PFSK-1 (cell line): ENCODE data around the gene EXOC6B.

Experiments used
- FOXP2 ChIP-seq: optimal IDR thresholded peaks from 2 replicates; pipeline ENCODE3; 2011; ENCODE audit warnings: borderline replicate concordance, control low read depth, inconsistent platforms; ENCODE audit not compliant: insufficient read depth; ENCODE audit errors: extremely low read length, extremely low read depth
- POLR2AphosphoS5 ChIP-seq: IDR thresholded peaks from 2 replicates; pipeline ENCODE4 v1.6.1; 2012; ENCODE audit warnings: low read depth, mild to moderate bottlenecking, control low read depth, low read length, moderate library complexity
- SIN3A ChIP-seq: IDR thresholded peaks from 2 replicates; pipeline ENCODE4 v1.6.1; 2012; ENCODE audit warnings: mild to moderate bottlenecking, low read length, moderate library complexity, borderline replicate concordance; ENCODE audit not compliant: insufficient read depth
- TAF1 ChIP-seq: IDR thresholded peaks from 2 replicates; pipeline ENCODE4 v1.6.1; 2012; ENCODE audit warnings: low read length, control low read depth, borderline replicate concordance; ENCODE audit not compliant: insufficient read depth
- TF ChIP-seq, protein P1 (sequence below), 2 experiments: IDR thresholded peaks; 2 replicates each; pipeline versions ENCODE4 v1.6.1 to v1.8.0; 2011 to 2012; ENCODE audit warnings: low read depth in 2 of 2, low read length in 2 of 2, control low read depth in 1 of 2, inconsistent platforms in 1 of 2, mild to moderate bottlenecking in 1 of 2, moderate library complexity in 1 of 2; ENCODE audit not compliant: insufficient read depth in 1 of 2

Gene EXOC6B

DNA sequence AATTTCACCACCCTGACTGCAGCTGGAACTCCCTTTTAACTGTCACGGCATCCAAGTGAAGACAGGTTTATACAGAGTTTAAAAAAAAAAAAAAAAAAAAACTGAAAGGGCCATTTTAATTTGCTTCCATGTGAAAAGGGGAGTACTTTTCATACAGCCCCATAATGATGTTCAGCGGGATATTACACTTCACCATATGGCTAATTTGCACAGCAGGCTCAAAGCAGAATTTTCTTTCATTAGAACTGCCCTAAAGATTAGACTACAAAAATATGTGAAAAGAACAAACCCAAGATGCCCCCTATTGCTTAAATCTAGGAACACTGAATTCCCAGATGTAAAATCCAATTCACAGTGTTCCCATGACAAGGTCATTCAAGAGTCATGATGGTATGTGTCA lies 301.8 kb downstream of the EXOC6B start:
- TF ChIP-seq POLR2AphosphoS5 = no peak
- TF ChIP-seq TAF1 = no peak
- TF ChIP-seq FOXP2 = no peak
- TF ChIP-seq, protein P1, sequence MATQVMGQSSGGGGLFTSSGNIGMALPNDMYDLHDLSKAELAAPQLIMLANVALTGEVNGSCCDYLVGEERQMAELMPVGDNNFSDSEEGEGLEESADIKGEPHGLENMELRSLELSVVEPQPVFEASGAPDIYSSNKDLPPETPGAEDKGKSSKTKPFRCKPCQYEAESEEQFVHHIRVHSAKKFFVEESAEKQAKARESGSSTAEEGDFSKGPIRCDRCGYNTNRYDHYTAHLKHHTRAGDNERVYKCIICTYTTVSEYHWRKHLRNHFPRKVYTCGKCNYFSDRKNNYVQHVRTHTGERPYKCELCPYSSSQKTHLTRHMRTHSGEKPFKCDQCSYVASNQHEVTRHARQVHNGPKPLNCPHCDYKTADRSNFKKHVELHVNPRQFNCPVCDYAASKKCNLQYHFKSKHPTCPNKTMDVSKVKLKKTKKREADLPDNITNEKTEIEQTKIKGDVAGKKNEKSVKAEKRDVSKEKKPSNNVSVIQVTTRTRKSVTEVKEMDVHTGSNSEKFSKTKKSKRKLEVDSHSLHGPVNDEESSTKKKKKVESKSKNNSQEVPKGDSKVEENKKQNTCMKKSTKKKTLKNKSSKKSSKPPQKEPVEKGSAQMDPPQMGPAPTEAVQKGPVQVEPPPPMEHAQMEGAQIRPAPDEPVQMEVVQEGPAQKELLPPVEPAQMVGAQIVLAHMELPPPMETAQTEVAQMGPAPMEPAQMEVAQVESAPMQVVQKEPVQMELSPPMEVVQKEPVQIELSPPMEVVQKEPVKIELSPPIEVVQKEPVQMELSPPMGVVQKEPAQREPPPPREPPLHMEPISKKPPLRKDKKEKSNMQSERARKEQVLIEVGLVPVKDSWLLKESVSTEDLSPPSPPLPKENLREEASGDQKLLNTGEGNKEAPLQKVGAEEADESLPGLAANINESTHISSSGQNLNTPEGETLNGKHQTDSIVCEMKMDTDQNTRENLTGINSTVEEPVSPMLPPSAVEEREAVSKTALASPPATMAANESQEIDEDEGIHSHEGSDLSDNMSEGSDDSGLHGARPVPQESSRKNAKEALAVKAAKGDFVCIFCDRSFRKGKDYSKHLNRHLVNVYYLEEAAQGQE (IDR thresholded peaks at IDR 0.05; ENCODE audit: insufficient read depth in 1 of 2, low read depth in 2 of 2, low read length in 2 of 2) = no peak
- no peak for TF ChIP-seq SIN3A

DNA sequence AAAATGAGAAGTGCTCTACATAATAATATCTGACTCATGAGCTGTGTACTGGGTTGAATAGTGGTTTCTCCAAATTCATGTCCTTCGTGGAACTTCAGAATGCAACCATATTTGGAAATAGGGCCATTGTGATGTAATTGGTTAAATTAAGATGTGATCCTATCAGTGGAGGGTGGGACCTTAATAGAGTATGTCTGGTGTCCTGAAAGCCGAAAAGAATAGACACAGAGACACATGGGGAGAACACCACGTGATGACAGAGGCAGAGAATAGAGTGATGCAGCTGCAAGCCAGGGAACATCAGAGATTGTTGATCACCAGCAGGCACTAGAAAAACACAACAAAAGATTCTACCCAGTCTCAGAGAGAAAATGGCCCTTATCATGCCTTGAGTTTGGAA lies 310.1 kb downstream of the EXOC6B start:
- TF ChIP-seq SIN3A (no peak), POLR2AphosphoS5 (no peak), TAF1 (no peak), FOXP2 (no peak)
- TF ChIP-seq, protein P1 (IDR thresholded peaks at IDR 0.05; ENCODE audit: insufficient read depth in 1 of 2, low read depth in 2 of 2, low read length in 2 of 2) = no peak

DNA sequence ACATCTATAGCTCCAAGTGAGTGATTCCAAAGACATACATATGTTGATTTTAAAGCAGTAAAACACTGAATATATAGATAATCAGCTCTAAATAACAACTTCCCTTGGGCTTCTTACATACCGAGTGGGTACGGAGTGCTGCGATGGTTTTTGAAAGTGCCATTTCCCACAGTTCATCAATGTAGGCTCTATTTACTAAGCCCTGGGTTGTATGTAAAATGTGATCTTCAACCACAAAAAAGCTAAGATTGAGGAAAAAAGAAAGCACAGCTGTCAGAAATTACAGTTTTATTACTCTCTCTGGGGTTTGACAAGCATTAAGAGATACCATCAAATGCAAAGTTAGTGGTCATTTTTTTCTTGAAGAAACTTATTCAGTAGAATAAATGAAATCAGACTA lies 312.8 kb downstream of the EXOC6B start:
- TF ChIP-seq POLR2AphosphoS5 = no peak
- TF ChIP-seq, protein P1 (IDR thresholded peaks at IDR 0.05; ENCODE audit: insufficient read depth in 1 of 2, low read depth in 2 of 2, low read length in 2 of 2) = no peak
- TF ChIP-seq FOXP2 = no peak
- TF ChIP-seq TAF1 = no peak
- TF ChIP-seq SIN3A = no peak

DNA sequence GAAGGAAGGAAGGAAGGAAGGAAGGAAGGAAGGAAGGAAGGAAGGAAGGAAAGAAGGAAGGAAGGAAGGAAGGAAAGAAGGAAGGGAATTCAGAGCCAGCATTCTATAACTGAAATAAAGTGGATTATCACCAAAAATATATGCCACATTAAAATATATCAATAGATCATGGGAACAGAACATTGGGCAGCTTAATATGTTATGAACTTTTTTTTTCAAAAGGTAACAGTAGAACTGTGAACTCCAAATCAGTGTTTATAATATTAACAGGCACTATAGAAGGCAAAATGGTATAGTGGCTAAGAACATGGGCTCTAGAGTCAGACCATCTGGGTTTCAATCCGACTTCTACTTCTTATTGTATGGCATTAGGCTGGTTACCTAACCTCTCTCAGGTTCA lies 313.5 kb downstream of the EXOC6B start:
- TF ChIP-seq TAF1 = no peak
- TF ChIP-seq, protein P1 (IDR thresholded peaks at IDR 0.05; ENCODE audit: insufficient read depth in 1 of 2, low read depth in 2 of 2, low read length in 2 of 2) = no peak
- no peak for TF ChIP-seq POLR2AphosphoS5
- no peak for TF ChIP-seq FOXP2

DNA sequence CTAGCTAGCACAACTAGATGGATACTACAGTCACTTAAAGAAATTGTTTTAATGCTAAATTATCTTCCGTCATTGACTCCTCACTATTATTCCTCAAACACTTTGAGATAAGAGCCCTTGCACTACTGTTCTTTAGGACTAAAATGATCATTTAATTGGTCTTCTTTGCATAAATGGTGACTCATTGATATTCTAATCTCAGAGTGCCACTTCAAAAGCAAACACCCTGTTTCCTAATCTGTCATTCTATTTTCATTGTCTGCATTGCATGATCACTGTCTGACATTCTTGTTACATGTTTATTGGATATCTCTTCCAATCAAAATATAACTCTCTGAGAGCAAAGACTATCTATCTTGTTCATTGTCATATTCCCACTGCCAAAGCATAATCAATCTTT lies 313.9 kb downstream of the EXOC6B start:
- TF ChIP-seq SIN3A (no peak), FOXP2 (no peak), TAF1 (no peak), POLR2AphosphoS5 (no peak)
- TF ChIP-seq, protein P1 (IDR thresholded peaks at IDR 0.05; ENCODE audit: insufficient read depth in 1 of 2, low read depth in 2 of 2, low read length in 2 of 2) = no peak
